ENCODE measurements around the gene PCSK2.
"Not testable (repeated sequence)": the region's sequence is repeated elsewhere in the genome, so short reads cannot be mapped to it uniquely, and the experiment has no call there.

The PCSK2 gene

GRCh38 chr20:17210983-17211382 is 15.9 kb upstream of the PCSK2 start:
- no peaks in the 10 kb centered on the region for H3K27me3 ChIP-seq (ENCODE audit: insufficient read depth, poor library complexity, severe bottlenecking)
- H3K27ac ChIP-seq (ENCODE audit: poor library complexity, severe bottlenecking), result no peak overlapping the region
- no peaks in the 10 kb centered on the region for H3K4me1 ChIP-seq (ENCODE audit: insufficient read depth, poor library complexity, severe bottlenecking)
- no peaks in the 10 kb centered on the region for H3K9me3 ChIP-seq (ENCODE audit: severe bottlenecking)
- no peak for DNase-seq (ENCODE audit: low spot score)
- H3K36me3 ChIP-seq (ENCODE audit: low read depth), result no peaks in the 10 kb centered on the region
- TF ChIP-seq CTCF (IDR thresholded peaks at IDR 0.05; ENCODE audit: poor library complexity, severe bottlenecking), result no peak
- peak; percentile 72; the same call in 2 of the 3 replicates for ATAC-seq (ENCODE audit: low read depth)
- no peak overlapping the region for H3K4me3 ChIP-seq (ENCODE audit: severe bottlenecking)

- ATAC-seq (ENCODE audit: low read depth), result no peak
- Histone ChIP-seq H3K9me3 (ENCODE audit: severe bottlenecking) (no peaks in the 10 kb centered on the region), H3K27ac (ENCODE audit: poor library complexity, severe bottlenecking) (no peak overlapping the region), H3K27me3 (ENCODE audit: insufficient read depth, poor library complexity, severe bottlenecking) (no peaks in the 10 kb centered on the region), H3K4me1 (ENCODE audit: insufficient read depth, poor library complexity, severe bottlenecking) (no peaks in the 10 kb centered on the region), H3K36me3 (ENCODE audit: low read depth) (no peaks in the 10 kb centered on the region), H3K4me3 (ENCODE audit: severe bottlenecking) (no peak overlapping the region)
- no peak for TF ChIP-seq CTCF (IDR thresholded peaks at IDR 0.05; ENCODE audit: poor library complexity, severe bottlenecking)
- DNase-seq (ENCODE audit: low spot score), result no peak
These were observed 11.7 kb upstream of the PCSK2 start for GRCh38 chr20:17215167-17215566.

- H3K9me3 ChIP-seq (ENCODE audit: severe bottlenecking); H3K4me1 ChIP-seq (ENCODE audit: insufficient read depth, poor library complexity, severe bottlenecking); H3K36me3 ChIP-seq (ENCODE audit: low read depth); H3K27ac ChIP-seq (ENCODE audit: poor library complexity, severe bottlenecking); DNase-seq (ENCODE audit: low spot score); ATAC-seq (ENCODE audit: low read depth); H3K4me3 ChIP-seq (ENCODE audit: severe bottlenecking): not testable (repeated sequence)
- H3K27me3 ChIP-seq (ENCODE audit: insufficient read depth, poor library complexity, severe bottlenecking), result peaks cover 33% of the 10 kb centered on the region
These were observed 7.0 kb upstream of the PCSK2 start for GRCh38 chr20:17219856-17220255.

GRCh38 chr20:17223553-17223952 is 3.3 kb upstream of the PCSK2 start:
- ATAC-seq (ENCODE audit: low read depth) (no peak), DNase-seq (ENCODE audit: low spot score) (no peak)
- no peaks in the 10 kb centered on the region for H3K9me3 ChIP-seq (ENCODE audit: severe bottlenecking)
- no peak overlapping the region for H3K27ac ChIP-seq (ENCODE audit: poor library complexity, severe bottlenecking)
- TF ChIP-seq CTCF (IDR thresholded peaks at IDR 0.05; ENCODE audit: poor library complexity, severe bottlenecking), result no peak
- H3K27me3 ChIP-seq (ENCODE audit: insufficient read depth, poor library complexity, severe bottlenecking), result peaks cover 68% of the 10 kb centered on the region
- H3K4me1 ChIP-seq (ENCODE audit: insufficient read depth, poor library complexity, severe bottlenecking), result no peaks in the 10 kb centered on the region
- no peaks in the 10 kb centered on the region for H3K36me3 ChIP-seq (ENCODE audit: low read depth)
- no peak overlapping the region for H3K4me3 ChIP-seq (ENCODE audit: severe bottlenecking)

- H3K27me3 ChIP-seq (ENCODE audit: insufficient read depth, poor library complexity, severe bottlenecking), result peaks cover 86% of the 10 kb centered on the region
- ATAC-seq (ENCODE audit: low read depth) (no peak), DNase-seq (ENCODE audit: low spot score) (no peak)
- no peak overlapping the region for H3K27ac ChIP-seq (ENCODE audit: poor library complexity, severe bottlenecking)
- TF ChIP-seq CTCF (IDR thresholded peaks at IDR 0.05; ENCODE audit: poor library complexity, severe bottlenecking), result no peak
- no peak overlapping the region for H3K4me3 ChIP-seq (ENCODE audit: severe bottlenecking)
- no peaks in the 10 kb centered on the region for H3K36me3 ChIP-seq (ENCODE audit: low read depth)
- H3K4me1 ChIP-seq (ENCODE audit: insufficient read depth, poor library complexity, severe bottlenecking), result no peaks in the 10 kb centered on the region
- H3K9me3 ChIP-seq (ENCODE audit: severe bottlenecking), result no peaks in the 10 kb centered on the region
These were observed 910 bp upstream of the PCSK2 start for GRCh38 chr20:17225851-17226409.
